Measurements from ENCODE around the gene ABCB6.

The ABCB6 gene

GRCh38 chr2:219245148-219245898 is 26.6 kb upstream of the ABCB6 start, which contains the start of the genes GLB1L and STK16:
Gene GLB1L (minus strand): TSS chr2:219245444. CDS start chr2:219243573, 1,871 bp downstream.
Gene STK16 (plus strand): TSS chr2:219245479. CDS start chr2:219246000, 521 bp downstream.
- DNase-seq: peak; percentile 66 to 94 (median 88)

- no peak for DNase-seq
These were observed 26.0 kb upstream of the ABCB6 start for GRCh38 chr2:219244789-219245147.

- DNase-seq: peak in 3 of 14 donors; percentile 8 to 18 (median 12)
These were observed 24.6 kb upstream of the ABCB6 start for GRCh38 chr2:219243291-219243761.

GRCh38 chr2:219234331-219234730 is 15.6 kb upstream of the ABCB6 start:
- DNase-seq: no peak

GRCh38 chr2:219230059-219230540 is 11.3 kb upstream of the ABCB6 start:
- peak in 3 of 14 donors; percentile 45 to 59 (median 47) for DNase-seq

- DNase-seq: peak; percentile 87 to 99 (median 97)
These were observed 10.7 kb upstream of the ABCB6 start, which contains the start of the genes ANKZF1 and ATG9A for GRCh38 chr2:219229305-219230058. Gene ANKZF1 (plus strand): TSS chr2:219229806. CDS start chr2:219230258, 452 bp downstream. Gene ATG9A (minus strand): TSS chr2:219229636. CDS start chr2:219228024, 1,612 bp downstream.

- DNase-seq: peak in 1 of 14 donors; percentile 61
These were observed 10.2 kb upstream of the ABCB6 start for GRCh38 chr2:219228911-219229304.

- peak in 1 of 14 donors; percentile 8 for DNase-seq
These were observed 9.5 kb upstream of the ABCB6 start for GRCh38 chr2:219228041-219228910.

GRCh38 chr2:219225350-219225749 is 6.6 kb upstream of the ABCB6 start:
- no peak for DNase-seq

GRCh38 chr2:219223831-219224610 is 5.3 kb upstream of the ABCB6 start:
- no peak for DNase-seq

- DNase-seq: no peak
These were observed 3.3 kb upstream of the ABCB6 start for GRCh38 chr2:219221957-219222518.

- DNase-seq: no peak
These were observed 2.1 kb upstream of the ABCB6 start for GRCh38 chr2:219220652-219221402.

GRCh38 chr2:219219784-219220532 is 1.2 kb upstream of the ABCB6 start:
- no peak for DNase-seq

- DNase-seq: peak in 13 of 14 donors; percentile 35 to 89 (median 76)
These were observed 484 bp downstream of the ABCB6 start for GRCh38 chr2:219218217-219218731.

GRCh38 chr2:219216535-219216915 is 2.2 kb downstream of the ABCB6 start:
- no peak for DNase-seq

GRCh38 chr2:219215871-219216534 is 2.8 kb downstream of the ABCB6 start:
- DNase-seq: no peak

- DNase-seq: no peak
These were observed 4.0 kb downstream of the ABCB6 start for GRCh38 chr2:219214786-219215185.

GRCh38 chr2:219214141-219214540 is 4.6 kb downstream of the ABCB6 start:
- no peak for DNase-seq

All from C1 segment of cervical spinal cord (tissue), 14 donors.